Stimulated activated CD8-positive, alpha-beta memory T cell treated with anti-CD3 and anti-CD28 coated beads, Interleukin-4, amount 100 ng/mL, for 4 hours (primary cell): ENCODE results near the gene CEP97.
"Not testable (repeated sequence)": the region's sequence is repeated elsewhere in the genome, so short reads cannot be mapped to it uniquely, and the experiment has no call there.

Experiments
- DNase-seq, 2 donors: peaks; one replicate each; pipeline ENCODE4 v3.0.0-alpha.2; 2020; ENCODE audit warnings: low read depth in 2 of 2, low spot score in 1 of 2

Gene CEP97

GRCh38 chr3:101724329-101725193, at the start of gene CEP97:
Gene CEP97, plus strand, starts transcription at chr3:101724614. Its CDS starts 63 bp downstream, at chr3:101724677.
- DNase-seq, result peak; percentile 73 to 74

- DNase-seq, result no peak
Observed at GRCh38 chr3:101675709-101676215, 48.7 kb upstream of the CEP97 start.

- peak; percentile 77 to 90 for DNase-seq
Observed at GRCh38 chr3:101676216-101676764, 48.1 kb upstream of the CEP97 start.

DNA sequence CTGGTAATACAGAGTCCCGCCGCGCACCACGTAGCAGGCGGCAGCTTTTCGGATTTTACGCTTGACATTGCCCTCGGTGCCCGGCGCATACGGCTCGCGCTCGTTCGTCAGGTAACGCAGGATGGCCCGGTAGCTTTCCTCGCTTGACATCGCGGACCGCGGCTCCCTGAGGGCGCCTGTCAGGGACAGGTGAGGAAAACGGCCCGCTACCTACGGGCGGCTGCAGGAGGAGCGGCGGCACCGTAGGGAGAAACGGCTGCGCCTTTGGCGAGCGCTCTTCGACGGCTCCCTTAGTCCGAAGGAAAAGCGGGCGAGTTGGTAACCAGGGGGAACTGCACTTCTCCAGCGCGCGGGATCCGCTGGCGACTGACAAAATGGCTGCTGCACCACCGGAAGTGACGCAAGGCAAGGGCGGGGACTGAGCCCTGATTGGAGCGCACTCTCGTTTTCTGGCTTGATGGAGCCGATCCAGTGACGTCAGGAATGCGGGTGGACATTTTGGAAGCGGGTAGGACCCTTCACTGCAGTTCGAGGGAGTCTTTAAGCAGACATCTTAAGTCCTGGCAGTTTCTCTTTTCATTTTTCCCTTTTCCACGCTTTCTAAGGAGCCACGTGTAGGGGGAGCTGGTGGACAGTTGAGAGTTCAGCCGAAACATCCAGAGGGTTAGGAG, 47.5 kb upstream of the CEP97 start, which contains the start of gene ZBTB11:
TSS of gene ZBTB11 (minus strand) at position 368 of the 671 bp plus-strand sequence. CDS start at position 150, 218 bp downstream.
- DNase-seq, result peak; percentile 99 to 100

- no peak for DNase-seq
Observed at GRCh38 chr3:101677436-101678286, 46.8 kb upstream of the CEP97 start.

GRCh38 chr3:101678837-101679236, 45.6 kb upstream of the CEP97 start:
- not testable (repeated sequence) for DNase-seq

DNA sequence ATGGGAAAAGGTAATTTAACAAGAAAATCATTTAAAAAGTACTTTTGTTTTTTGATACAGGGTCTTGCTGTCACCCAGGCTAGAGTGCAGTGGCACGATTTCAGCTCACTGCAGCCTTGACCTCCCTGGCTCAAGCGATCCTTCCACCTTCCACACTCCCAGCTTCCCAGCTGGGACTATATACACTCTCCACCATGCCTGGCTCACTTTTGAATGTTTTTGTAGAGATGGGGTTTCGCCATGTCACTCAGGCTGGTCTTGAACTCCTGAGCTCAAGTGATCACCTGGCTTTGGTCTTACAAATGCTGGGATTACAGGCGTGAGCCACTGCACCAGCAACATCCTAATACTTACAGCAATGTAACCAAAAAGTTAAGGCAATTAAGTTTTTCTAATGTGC, 43.9 kb upstream of the CEP97 start:
- no peak for DNase-seq

GRCh38 chr3:101685050-101685400, 39.4 kb upstream of the CEP97 start:
- DNase-seq, result no peak

DNA sequence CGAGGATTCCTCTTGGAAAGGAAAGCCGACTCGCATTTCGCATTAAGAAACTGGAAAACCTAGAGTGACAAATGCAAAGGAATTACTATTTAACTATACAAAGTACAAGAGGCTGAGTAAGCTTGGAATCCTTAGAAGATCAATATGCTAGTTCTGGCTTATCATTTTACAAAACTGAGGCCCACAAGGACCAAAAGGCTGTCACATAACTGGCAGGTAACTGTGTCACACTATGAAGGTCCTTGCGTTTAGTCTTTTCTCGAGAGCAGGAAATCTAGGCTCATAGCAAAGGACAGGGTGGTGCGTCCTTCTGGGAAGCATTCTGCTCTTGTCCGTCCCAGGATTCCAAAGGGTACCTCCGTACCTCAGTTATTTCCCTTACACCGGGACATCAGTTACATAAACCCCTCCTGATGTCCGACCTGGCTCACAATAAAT, 38.5 kb upstream of the CEP97 start:
- no peak for DNase-seq

GRCh38 chr3:101687142-101687931, 37.1 kb upstream of the CEP97 start:
- DNase-seq, result no peak

GRCh38 chr3:101689286-101689685, 35.1 kb upstream of the CEP97 start:
- no peak for DNase-seq

GRCh38 chr3:101690972-101691371, 33.4 kb upstream of the CEP97 start:
- no peak for DNase-seq

GRCh38 chr3:101691685-101692671, 32.4 kb upstream of the CEP97 start:
- DNase-seq, result not testable (repeated sequence)

GRCh38 chr3:101693540-101693939, 30.9 kb upstream of the CEP97 start:
- DNase-seq, result not testable (repeated sequence)

DNA sequence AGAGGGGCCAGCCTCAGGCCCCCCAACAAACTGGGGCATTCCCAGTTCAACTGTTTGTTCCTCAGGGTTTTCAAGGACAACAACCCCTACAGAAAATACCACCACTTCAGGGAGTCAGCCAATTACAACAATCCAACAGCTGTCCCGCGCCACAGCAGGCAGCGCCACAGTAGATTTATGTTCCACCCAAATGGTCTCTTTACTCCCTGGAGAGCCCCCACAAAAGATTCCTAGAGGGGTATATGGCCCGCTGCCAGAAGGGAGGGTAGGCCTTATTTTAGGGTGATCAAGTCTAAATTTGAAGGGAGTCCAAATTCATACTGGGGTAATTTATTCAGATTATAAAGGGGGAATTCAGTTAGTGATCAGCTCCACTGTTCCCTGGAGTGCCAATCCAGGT, 29.6 kb upstream of the CEP97 start:
- DNase-seq, result not testable (repeated sequence)

GRCh38 chr3:101695779-101696372, 28.5 kb upstream of the CEP97 start:
- DNase-seq, result no peak

GRCh38 chr3:101701696-101702634, 22.4 kb upstream of the CEP97 start:
- DNase-seq, result no peak
